ENCODE data around the gene GRIN2B.

GRIN2B gene

GRCh38 chr12:13956060-13956590 is 25.3 kb downstream of the GRIN2B start:
- DNase-seq: no peak

DNA sequence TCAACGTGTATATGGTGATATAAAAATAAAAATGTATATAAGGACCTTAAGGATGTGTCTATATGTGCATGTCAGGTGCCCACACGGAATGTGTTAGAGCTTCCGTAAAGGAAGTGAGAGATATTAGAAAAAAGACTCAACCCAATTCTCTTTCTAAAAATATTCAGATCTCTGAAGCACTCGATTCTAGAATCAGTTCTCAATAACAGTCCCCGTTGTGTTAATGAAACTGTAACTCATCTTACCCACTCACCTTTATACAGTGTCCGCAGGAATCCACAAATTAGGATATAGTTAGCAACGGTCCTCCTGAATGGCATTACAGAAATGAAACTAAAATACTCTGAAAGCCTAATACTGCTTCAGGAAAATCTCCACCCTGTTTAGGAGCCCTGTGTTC is 29.3 kb downstream of the GRIN2B start:
- no peak for DNase-seq

GRCh38 chr12:13950502-13950901 is 30.9 kb downstream of the GRIN2B start:
- DNase-seq: no peak

GRCh38 chr12:13948621-13949020 is 32.8 kb downstream of the GRIN2B start:
- DNase-seq: no peak

DNA sequence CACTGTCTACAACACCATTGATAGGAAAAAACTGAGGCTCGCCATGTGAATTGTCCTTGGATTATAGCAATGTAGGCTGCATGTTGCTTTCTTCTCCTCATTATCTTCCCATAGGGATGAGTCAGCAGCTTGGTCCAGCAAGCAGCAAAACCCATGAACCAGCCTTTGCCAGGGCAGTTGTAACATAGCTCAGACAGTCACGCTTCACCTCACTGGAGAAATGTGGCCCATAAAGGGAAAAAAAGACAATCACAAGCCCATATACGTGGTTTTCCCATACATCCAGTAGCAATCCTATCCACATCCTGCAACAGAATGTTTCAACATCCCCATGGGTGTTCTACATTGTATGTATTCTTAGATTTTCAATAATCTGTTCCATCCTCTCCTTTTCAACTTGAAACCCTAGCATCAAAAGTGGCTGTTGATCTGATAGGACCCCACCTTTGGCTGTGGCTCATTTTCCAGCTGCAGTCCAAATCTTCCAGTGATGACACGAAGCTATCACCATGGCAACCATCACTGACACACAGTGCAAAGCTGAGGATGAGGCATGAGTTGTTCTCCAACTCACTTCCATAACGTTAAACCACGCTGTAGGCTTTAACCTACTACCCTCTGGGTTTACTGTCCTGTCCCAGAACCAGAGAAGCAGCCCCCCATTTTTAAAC is 34.0 kb downstream of the GRIN2B start:
- DNase-seq: no peak

DNA sequence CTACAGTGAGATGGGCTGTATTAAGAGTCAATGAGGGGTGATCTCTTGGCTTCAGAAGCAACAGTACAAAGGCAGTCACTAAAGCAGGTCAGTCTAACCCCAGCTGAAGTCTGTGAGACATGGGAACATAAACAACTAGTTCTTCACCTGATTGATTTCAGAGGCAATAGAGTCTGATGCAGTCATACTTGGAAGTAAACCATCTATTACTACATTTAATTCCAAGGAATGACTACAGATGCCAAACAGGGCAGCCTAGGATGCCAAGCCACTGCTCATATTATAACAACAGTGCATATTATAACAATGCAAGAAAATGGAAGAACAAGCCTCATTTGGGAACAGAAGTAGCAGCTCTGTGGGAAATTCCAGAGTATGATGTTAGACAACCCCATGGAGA is 35.8 kb downstream of the GRIN2B start:
- DNase-seq: no peak

DNA sequence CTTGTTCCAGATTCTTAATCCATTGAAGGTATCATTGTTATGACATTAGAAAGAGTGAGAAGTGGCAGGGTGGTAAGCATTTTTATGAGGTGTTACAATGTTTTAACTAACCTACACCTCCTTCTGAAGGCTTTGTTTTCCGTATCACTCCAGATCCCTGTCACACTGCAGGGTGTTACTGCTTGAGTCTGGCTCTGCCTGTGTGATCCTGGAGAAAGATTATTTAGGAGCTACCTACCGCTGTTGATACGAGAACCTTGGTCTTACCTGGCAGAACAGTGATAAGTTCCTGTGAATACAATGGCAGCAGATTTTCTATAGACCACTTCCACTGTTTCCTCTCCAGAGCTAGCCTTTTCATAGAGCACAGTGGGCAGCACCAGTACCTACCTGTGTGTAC is 36.2 kb downstream of the GRIN2B start:
- DNase-seq: no peak

DNA sequence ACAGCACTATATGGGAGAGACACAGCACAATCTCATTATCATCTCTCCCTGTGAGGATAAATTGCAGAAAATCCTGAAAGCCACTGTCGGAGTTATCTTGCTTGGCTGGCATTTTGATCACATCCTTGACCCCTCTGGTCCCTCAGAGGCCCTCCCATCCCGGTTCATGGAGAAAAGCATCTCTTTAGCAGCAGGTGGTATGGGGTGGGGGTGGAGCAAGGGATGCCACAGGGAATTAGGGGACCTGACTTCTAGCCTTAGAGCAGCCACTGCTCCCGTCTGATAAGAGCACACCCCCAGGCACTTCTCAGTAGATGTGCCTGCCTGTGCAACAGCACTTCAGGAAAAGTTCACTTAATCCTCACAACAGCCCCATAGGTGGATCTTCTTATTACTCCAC is 38.6 kb downstream of the GRIN2B start:
- DNase-seq: no peak

GRCh38 chr12:13941258-13942249 is 39.8 kb downstream of the GRIN2B start:
- DNase-seq: no peak

- DNase-seq: no peak
Observed at GRCh38 chr12:13940335-13940865, 41.0 kb downstream of the GRIN2B start.

DNA sequence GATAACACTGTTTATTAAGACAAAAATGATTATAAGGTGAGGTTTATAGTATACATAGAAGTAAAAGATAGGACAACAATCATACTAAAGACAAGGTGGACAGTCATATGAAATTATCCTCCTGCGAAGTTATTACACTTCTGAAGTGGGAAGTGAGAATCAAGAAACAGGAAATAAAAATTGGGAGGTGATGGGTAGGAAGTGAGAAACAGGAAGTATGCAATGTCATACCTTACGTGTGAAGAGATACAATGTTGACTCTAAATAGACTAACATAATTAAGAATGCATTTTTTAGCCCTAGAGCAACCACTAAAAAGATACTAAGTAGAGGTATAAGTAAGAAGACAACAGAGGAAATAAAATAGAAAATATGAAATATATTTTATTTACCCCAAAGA is 43.7 kb downstream of the GRIN2B start:
- no peak for DNase-seq

GRCh38 chr12:13935169-13935568 is 46.2 kb downstream of the GRIN2B start:
- DNase-seq: no peak

Measured in T-helper 9 cell (primary cell).